Neutrophil (primary cell): Measurements from ENCODE around the gene FASLG.
"Not testable (repeated sequence)": the region's sequence is repeated elsewhere in the genome, so short reads cannot be mapped to it uniquely, and the experiment has no call there.

Source experiments
- H3K27ac ChIP-seq: fragments of 200-600 bp; sonication (generic); 2 replicates; pipeline ENCODE4 v1.5.1; 2016; ENCODE audit warnings: mild to moderate bottlenecking, moderate library complexity
- H3K27me3 ChIP-seq: fragments of 200-600 bp; sonication (generic); 2 replicates; pipeline ENCODE4 v1.6.0; 2016; ENCODE audit warnings: mild to moderate bottlenecking
- H3K36me3 ChIP-seq: fragments of 200-600 bp; sonication (generic); 2 replicates; pipeline ENCODE4 v1.5.1; 2017
- H3K4me1 ChIP-seq, 2 experiments: fragments of 200-600 bp in 1 of 2; sonication (generic) in 1 of 2; 1 replicate in 1 of 2; 2 replicates in 1 of 2; pipeline versions ENCODE4 v1.5.1 to v1.6.1; 2013 to 2016; ENCODE audit warnings: low read depth in 1 of 2, low read length in 1 of 2, mild to moderate bottlenecking in 1 of 2, moderate library complexity in 1 of 2; ENCODE audit not compliant: control insufficient read depth in 1 of 2, insufficient read depth in 1 of 2
- H3K4me3 ChIP-seq, 2 experiments: fragments of 200-600 bp in 1 of 2; sonication (generic) in 1 of 2; 1 replicate in 1 of 2; 2 replicates in 1 of 2; pipeline ENCODE4 v1.5.1; 2013 to 2016; ENCODE audit warnings: low read depth in 1 of 2, low read length in 1 of 2, mild to moderate bottlenecking in 1 of 2, moderate library complexity in 1 of 2
- H3K9me3 ChIP-seq: fragments of 200-600 bp; sonication (generic); 2 replicates; pipeline ENCODE4 v1.5.1; 2016
- CTCF ChIP-seq: fragments of 200-600 bp; sonication (generic); IDR thresholded peaks from 2 replicates; pipeline ENCODE4 v1.5.1; 2016; ENCODE audit warnings: antibody characterized with exemption

FASLG gene

GRCh38 chr1:172616636-172617035, 42.3 kb upstream of the FASLG start:
- TF ChIP-seq CTCF: no peak
- peak overlapping the region; percentile 55 for H3K27ac ChIP-seq
- H3K36me3 ChIP-seq: peaks cover 9% of the 10 kb centered on the region
- no peak overlapping the region for H3K4me3 ChIP-seq
- H3K27me3 ChIP-seq: no peaks in the 10 kb centered on the region
- H3K4me1 ChIP-seq: peaks cover 11 to 16% of the 10 kb centered on the region in 2 experiments
- peaks cover 11% of the 10 kb centered on the region for H3K9me3 ChIP-seq

GRCh38 chr1:172620603-172621002, 38.3 kb upstream of the FASLG start:
- Histone ChIP-seq H3K4me1 (peaks cover 11 to 16% of the 10 kb centered on the region in 2 experiments), H3K9me3 (peaks cover 11% of the 10 kb centered on the region)
- H3K4me3 ChIP-seq, H3K27ac ChIP-seq, H3K36me3 ChIP-seq, H3K27me3 ChIP-seq: not testable (repeated sequence)

GRCh38 chr1:172622541-172622940, 36.4 kb upstream of the FASLG start:
- no peak for TF ChIP-seq CTCF

GRCh38 chr1:172623748-172624147, 35.2 kb upstream of the FASLG start:
- Histone ChIP-seq H3K4me1 (no peaks in the 10 kb centered on the region), H3K4me3 (no peak overlapping the region), H3K27me3 (no peaks in the 10 kb centered on the region), H3K9me3 (peaks cover 11% of the 10 kb centered on the region), H3K36me3 (no peaks in the 10 kb centered on the region), H3K27ac (no peak overlapping the region)
- no peak for TF ChIP-seq CTCF

More at GRCh38 chr1:172622541-172622940, 36.4 kb upstream of the FASLG start:
- no peaks in the 10 kb centered on the region for H3K36me3 ChIP-seq
- H3K4me3 ChIP-seq: no peak overlapping the region
- no peak overlapping the region for H3K27ac ChIP-seq
- peaks cover 11% of the 10 kb centered on the region for H3K9me3 ChIP-seq
- no peaks in the 10 kb centered on the region for H3K27me3 ChIP-seq
- H3K4me1 ChIP-seq: no peaks in the 10 kb centered on the region

GRCh38 chr1:172626845-172627244, 32.1 kb upstream of the FASLG start:
- H3K27me3 ChIP-seq: no peaks in the 10 kb centered on the region
- no peak overlapping the region for H3K27ac ChIP-seq
- H3K4me3 ChIP-seq: no peak overlapping the region
- no peaks in the 10 kb centered on the region for H3K36me3 ChIP-seq
- H3K4me1 ChIP-seq: no peaks in the 10 kb centered on the region
- TF ChIP-seq CTCF: no peak
- H3K9me3 ChIP-seq: no peaks in the 10 kb centered on the region

GRCh38 chr1:172627702-172628101, 31.2 kb upstream of the FASLG start:
- Histone ChIP-seq H3K36me3 (no peaks in the 10 kb centered on the region), H3K27me3 (no peaks in the 10 kb centered on the region), H3K27ac (no peak overlapping the region), H3K4me3 (no peak overlapping the region), H3K9me3 (no peaks in the 10 kb centered on the region), H3K4me1 (no peaks in the 10 kb centered on the region)
- no peak for TF ChIP-seq CTCF
